Fibroblast of pulmonary artery (primary cell): ENCODE measurements around the gene ZNF580.
A peak's percentile ranks its signal among the peaks of the same experiment; 100 is the strongest.

Experiments
- DNase-seq: peaks from one replicate; pipeline ENCODE4 v3.0.0-alpha.2; 2010; ENCODE audit warnings: low read depth
- H3K4me3 ChIP-seq: replicated peaks from 2 replicates; pipeline ENCODE4 v1.5.1; 2011; ENCODE audit warnings: low read depth, mild to moderate bottlenecking, control low read depth, low read length, moderate library complexity
- CTCF ChIP-seq: IDR thresholded peaks from 2 replicates; pipeline ENCODE4 v1.5.1; 2011; ENCODE audit warnings: mild to moderate bottlenecking, control low read depth, low read length, inconsistent platforms; ENCODE audit errors: missing control alignments

ZNF580 gene

GRCh38 chr19:55597501-55597921 lies 43.3 kb upstream of the ZNF580 start:
- DNase-seq, result no peak
- no peak overlapping the region for H3K4me3 ChIP-seq
- no peak for TF ChIP-seq CTCF

GRCh38 chr19:55598034-55598433 lies 42.8 kb upstream of the ZNF580 start:
- no peak for DNase-seq
- no peak overlapping the region for H3K4me3 ChIP-seq
- no peak for TF ChIP-seq CTCF

GRCh38 chr19:55598719-55599467 lies 41.9 kb upstream of the ZNF580 start:
- peak; percentile 99 for DNase-seq
- no peak for TF ChIP-seq CTCF
- H3K4me3 ChIP-seq, result peak overlapping the region; percentile 73

- no peak for TF ChIP-seq CTCF
- DNase-seq, result peak; percentile 99
- H3K4me3 ChIP-seq, result peak within 1 kb of the TSS; percentile 73
Measured at GRCh38 chr19:55599468-55599841, 41.3 kb upstream of the ZNF580 start, which contains the start of gene FIZ1. FIZ1 (minus strand) TSS chr19:55599517; CDS start chr19:55597865, 1,652 bp downstream.

GRCh38 chr19:55599842-55600661 lies 40.8 kb upstream of the ZNF580 start, which contains the start of gene ZNF524:
ZNF524 (plus strand) TSS chr19:55600288; CDS start chr19:55602113, 1,825 bp downstream.
- DNase-seq, result peak; percentile 88
- no peak for TF ChIP-seq CTCF
- H3K4me3 ChIP-seq, result peak within 1 kb of the TSS; percentile 73

GRCh38 chr19:55600662-55601028 lies 40.2 kb upstream of the ZNF580 start:
- no peak for DNase-seq

More at GRCh38 chr19:55600662-55601028, 40.2 kb upstream of the ZNF580 start:
- H3K4me3 ChIP-seq, result peak overlapping the region; percentile 73
- TF ChIP-seq CTCF, result no peak
